Tibial nerve (tissue), 4 donors: ENCODE data around the gene NPRL2. TPM values are rescaled to one million over a fixed set of nuclear protein-coding genes. Genes with fewer than 3 reads are reported as not detected.

Source experiments
- DNase-seq, 2 donors: peaks; one replicate each; pipeline ENCODE4 v3.0.0-alpha.2; 2019; ENCODE audit warnings: low spot score in 2 of 2
- H3K27ac ChIP-seq, 4 donors: fragments of 200-600 bp; sonication (generic) in 3 of 4; one replicate each; pipeline ENCODE4 v1.5.1; 2017 to 2019; ENCODE audit warnings: mild to moderate bottlenecking in 1 of 4
- H3K27me3 ChIP-seq, 2 donors: fragments of 200-600 bp; sonication (generic) in 1 of 2; one replicate each; pipeline versions ENCODE4 v1.5.1 to v1.6.0; 2017 to 2019
- H3K36me3 ChIP-seq, 3 donors: fragments of 200-600 bp; sonication (generic); one replicate each; pipeline ENCODE4 v1.5.1; 2018 to 2019
- H3K4me1 ChIP-seq, 4 donors: fragments of 200-600 bp; sonication (generic) in 3 of 4; one replicate each; pipeline ENCODE4 v1.5.1; 2017 to 2019
- H3K4me3 ChIP-seq, 4 donors: fragments of 200-600 bp; sonication (generic) in 3 of 4; one replicate each; pipeline ENCODE4 v1.5.1; 2017 to 2019; ENCODE audit warnings: mild to moderate bottlenecking in 1 of 4, moderate library complexity in 1 of 4
- H3K9me3 ChIP-seq, 4 donors: fragments of 200-600 bp; sonication (generic) in 3 of 4; one replicate each; pipeline ENCODE4 v1.5.1; 2017 to 2019
- EP300 ChIP-seq, 2 donors: sonication (generic); formaldehyde crosslinking; IDR thresholded peaks; one replicate each; pipeline ENCODE4 v1.6.1; 2017; ENCODE audit warnings: antibody characterized with exemption in 2 of 2, mild to moderate bottlenecking in 1 of 2
- POLR2A ChIP-seq, 2 donors: fragments of 450-650 bp; IDR thresholded peaks; one replicate each; pipeline ENCODE4 v1.6.1; 2017; ENCODE audit warnings: antibody characterized with exemption in 2 of 2, mild to moderate bottlenecking in 2 of 2, moderate library complexity in 2 of 2
- WGBS, 2 donors: methylation state at CpG; one replicate each; pipeline ENCODE4 v1.1.5; 2018; 5-methylcytosine and 5-hydroxymethylcytosine counted together
- total RNA-seq, 4 donors: library from RNA; depleted of rRNA; stranded (reverse); fragments of >200 nt; gene quantifications; one replicate each; pipeline ENCODE4 v1.1.0, GENCODE V29; 2016
- TF ChIP-seq, protein P1 (sequence below), 5 experiments: fragments of 200-600 bp in 3 of 5; fragments of 450-650 bp in 2 of 5; sonication (generic) in 3 of 5; IDR thresholded peaks; one replicate each; pipeline ENCODE4 v1.5.1; 2016 to 2019; ENCODE audit warnings: antibody characterized with exemption in 5 of 5, mild to moderate bottlenecking in 3 of 5, moderate library complexity in 2 of 5

The NPRL2 gene
- total RNA-seq, 4 donors from 2014 or later = 22.7 to 35.2 (median 27.2) TPM

DNA sequence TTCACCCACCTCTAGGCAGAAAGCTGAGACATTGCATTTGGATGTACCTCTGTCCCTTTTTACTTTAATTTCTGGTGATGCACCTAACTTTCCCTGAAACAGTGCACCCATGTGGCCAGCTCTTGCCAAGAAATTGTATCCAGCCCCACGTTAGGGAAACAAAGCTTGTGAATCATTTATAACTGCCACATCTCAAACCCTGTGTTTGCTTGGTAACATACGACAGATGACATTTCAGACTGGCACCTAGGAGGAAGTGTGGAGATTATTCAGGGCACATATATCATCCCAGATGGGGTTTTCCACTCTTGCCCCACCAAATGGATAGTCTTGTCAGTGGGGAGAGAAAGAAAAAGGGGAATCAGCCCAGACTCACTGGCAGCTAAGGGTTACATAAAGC, 2.2 kb upstream of the NPRL2 start:
- Histone ChIP-seq H3K27ac (no peak overlapping the region), H3K36me3 (peaks cover 0 to 68% (median 12%) of the 10 kb centered on the region in 3 donors), H3K4me3 (no peak overlapping the region), H3K27me3 (no peaks in the 10 kb centered on the region), H3K9me3 (no peaks in the 10 kb centered on the region), H3K4me1 (peaks cover 5 to 83% (median 43%) of the 10 kb centered on the region in 4 donors)
- TF ChIP-seq EP300 (IDR thresholded peaks at IDR 0.05) (no peak), POLR2A (IDR thresholded peaks at IDR 0.05) (no peak)
- TF ChIP-seq, protein P1, sequence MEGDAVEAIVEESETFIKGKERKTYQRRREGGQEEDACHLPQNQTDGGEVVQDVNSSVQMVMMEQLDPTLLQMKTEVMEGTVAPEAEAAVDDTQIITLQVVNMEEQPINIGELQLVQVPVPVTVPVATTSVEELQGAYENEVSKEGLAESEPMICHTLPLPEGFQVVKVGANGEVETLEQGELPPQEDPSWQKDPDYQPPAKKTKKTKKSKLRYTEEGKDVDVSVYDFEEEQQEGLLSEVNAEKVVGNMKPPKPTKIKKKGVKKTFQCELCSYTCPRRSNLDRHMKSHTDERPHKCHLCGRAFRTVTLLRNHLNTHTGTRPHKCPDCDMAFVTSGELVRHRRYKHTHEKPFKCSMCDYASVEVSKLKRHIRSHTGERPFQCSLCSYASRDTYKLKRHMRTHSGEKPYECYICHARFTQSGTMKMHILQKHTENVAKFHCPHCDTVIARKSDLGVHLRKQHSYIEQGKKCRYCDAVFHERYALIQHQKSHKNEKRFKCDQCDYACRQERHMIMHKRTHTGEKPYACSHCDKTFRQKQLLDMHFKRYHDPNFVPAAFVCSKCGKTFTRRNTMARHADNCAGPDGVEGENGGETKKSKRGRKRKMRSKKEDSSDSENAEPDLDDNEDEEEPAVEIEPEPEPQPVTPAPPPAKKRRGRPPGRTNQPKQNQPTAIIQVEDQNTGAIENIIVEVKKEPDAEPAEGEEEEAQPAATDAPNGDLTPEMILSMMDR (IDR thresholded peaks at IDR 0.05) = no peak
- WGBS, 2 donors = 34 to 40% methylated on average over 2 of the region's 2 CpGs
- no peak for DNase-seq

GRCh38 chr3:50351323-50351697, 735 bp upstream of the NPRL2 start:
- WGBS, 2 donors = 56 to 64% methylated on average over 9 to 11 of the region's 11 CpGs
- H3K27me3 ChIP-seq = no peaks in the 10 kb centered on the region
- H3K4me3 ChIP-seq = peak overlapping the region; percentile 49 to 87 (median 75)
- H3K9me3 ChIP-seq = no peaks in the 10 kb centered on the region
- TF ChIP-seq EP300 (IDR thresholded peaks at IDR 0.05) (no peak), POLR2A (IDR thresholded peaks at IDR 0.05) (no peak)
- TF ChIP-seq, protein P1 (IDR thresholded peaks at IDR 0.05) = no peak
- H3K4me1 ChIP-seq = peaks cover 0 to 79% (median 29%) of the 10 kb centered on the region in 4 donors
- DNase-seq = no peak
- H3K36me3 ChIP-seq = peaks cover 0 to 59% (median 12%) of the 10 kb centered on the region in 3 donors
- peak overlapping the region; percentile 74 to 96 (median 88) for H3K27ac ChIP-seq

DNA sequence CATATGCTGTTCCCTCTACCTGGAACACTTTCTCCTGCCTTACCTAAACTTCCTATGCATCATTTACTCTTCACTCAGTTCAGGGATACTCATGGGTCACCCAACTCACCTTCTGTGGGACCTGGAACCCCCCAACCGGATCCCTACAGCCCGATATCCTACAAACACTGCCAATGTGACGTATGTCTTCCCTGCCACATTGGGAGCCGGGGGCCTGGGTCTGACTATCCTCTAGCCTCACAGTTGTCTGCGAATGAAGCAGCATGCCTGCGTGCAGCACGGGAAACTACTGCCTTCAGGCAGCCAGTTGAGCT, 405 bp downstream of the NPRL2 start:
- peaks cover 0 to 77% (median 22%) of the 10 kb centered on the region in 4 donors for H3K4me1 ChIP-seq
- 1 to 2% methylated on average over 7 of the region's 7 CpGs for WGBS, 2 donors
- no peak for DNase-seq

GRCh38 chr3:50347187-50347813, 3.3 kb downstream of the NPRL2 start:
- WGBS, 2 donors = 10 to 21% methylated on average over 11 to 14 of the region's 14 CpGs
- Histone ChIP-seq H3K9me3 (no peaks in the 10 kb centered on the region), H3K27ac (peak overlapping the region in 1 of 4 donors; percentile 2)

More for the DNA sequence above, 405 bp downstream of the NPRL2 start:
- peaks cover 0 to 48% (median 10%) of the 10 kb centered on the region in 3 donors for H3K36me3 ChIP-seq
- H3K27me3 ChIP-seq = no peaks in the 10 kb centered on the region
- TF ChIP-seq EP300 (IDR thresholded peaks at IDR 0.05) (no peak), POLR2A (IDR thresholded peaks at IDR 0.05) (no peak)
- TF ChIP-seq, protein P1 (IDR thresholded peaks at IDR 0.05) = no peak
- no peaks in the 10 kb centered on the region for H3K9me3 ChIP-seq
- H3K27ac ChIP-seq = peak overlapping the region; percentile 74 to 96 (median 88)
- H3K4me3 ChIP-seq = peak overlapping the region; percentile 49 to 87 (median 75)

More at GRCh38 chr3:50347187-50347813, 3.3 kb downstream of the NPRL2 start:
- peaks cover 0 to 22% (median 0%) of the 10 kb centered on the region in 3 donors for H3K36me3 ChIP-seq
- peak in 1 of 2 donors; percentile 62 for DNase-seq
- TF ChIP-seq, protein P1 (IDR thresholded peaks at IDR 0.05) = peak; percentile 48 to 63 (median 52)
- no peak for TF ChIP-seq EP300 (IDR thresholded peaks at IDR 0.05)
- peaks cover 0 to 59% (median 22%) of the 10 kb centered on the region in 4 donors for H3K4me1 ChIP-seq
- H3K4me3 ChIP-seq = no peak overlapping the region
- no peaks in the 10 kb centered on the region for H3K27me3 ChIP-seq
